IMR-90 (cell line): ENCODE results near the gene FSD1L. TPM values are rescaled to one million over a fixed set of nuclear protein-coding genes. Genes with fewer than 3 reads are reported as not detected.

Experiments
- ATAC-seq: fragments of 200-7000 bp; cut with Tn5 transposase; 2 replicates; pipeline ENCODE4 v1.9.1; 2020; ENCODE audit warnings: low read depth, mild to moderate bottlenecking, moderate library complexity
- BruUV-seq: library from RNA; stranded (reverse); fragments of 400-500 nt; replicated peaks from 2 replicates; lab custom pipeline; 2021; lab: Mats Ljungman, UMichigan
- CTCF ChIA-PET: fragments of 300-600 bp; formaldehyde crosslinking; extraction: SDS; loops from one replicate; lab custom pipeline; 2021; ENCODE audit warnings: antibody characterized with exemption; lab: Yijun Ruan, JAX
- POLR2A ChIA-PET: fragments of 300-600 bp; sonication (Branson Sonifier 250); formaldehyde crosslinking; loops from one replicate; lab custom pipeline; 2022; ENCODE audit warnings: antibody characterized with exemption; ENCODE audit not compliant: unreplicated experiment; lab: Charles Lee
- DNase-seq: peaks from one replicate; pipeline ENCODE4 v3.0.0; 2013
- H2AFZ ChIP-seq: replicated peaks from 2 replicates; pipeline ENCODE3; 2013; ENCODE audit warnings: low read length, mild to moderate bottlenecking; ENCODE audit not compliant: poor library complexity
- H2AK5ac ChIP-seq: 2 replicates; pipeline ENCODE4 v1.6.1; 2013; ENCODE audit warnings: low read depth, low read length, inconsistent platforms
- H2AK9ac ChIP-seq: replicated peaks from 2 replicates; pipeline ENCODE3; 2013; ENCODE audit warnings: mild to moderate bottlenecking, low read depth, low read length, moderate library complexity; ENCODE audit not compliant: poor library complexity
- H2BK120ac ChIP-seq: 2 replicates; pipeline ENCODE4 v1.6.1; 2013; ENCODE audit warnings: low read depth, low read length, inconsistent platforms
- H2BK15ac ChIP-seq: 3 replicates; pipeline ENCODE4 v1.6.1; 2013; ENCODE audit warnings: low read depth, low read length, inconsistent platforms
- H2BK20ac ChIP-seq: 2 replicates; pipeline ENCODE4 v1.6.1; 2013; ENCODE audit warnings: low read depth, mild to moderate bottlenecking, inconsistent platforms, low read length, moderate library complexity
- H2BK5ac ChIP-seq: 2 replicates; pipeline ENCODE4 v1.6.1; 2013; ENCODE audit warnings: mild to moderate bottlenecking, low read depth, low read length, inconsistent platforms; ENCODE audit not compliant: poor library complexity, severe bottlenecking
- H3K14ac ChIP-seq: replicated peaks from 2 replicates; pipeline ENCODE4 v1.6.1; 2013; ENCODE audit warnings: low read depth, low read length, inconsistent platforms
- H3K18ac ChIP-seq: 2 replicates; pipeline ENCODE4 v1.6.1; 2013; ENCODE audit warnings: low read depth, low read length, control low read depth
- H3K23ac ChIP-seq: 2 replicates; pipeline ENCODE4 v1.6.1; 2013; ENCODE audit warnings: low read depth, low read length, inconsistent platforms
- H3K27ac ChIP-seq: 2 replicates; pipeline ENCODE4 v1.5.1; 2013; ENCODE audit warnings: mild to moderate bottlenecking, control low read depth, low read length; ENCODE audit not compliant: insufficient read depth
- H3K27me3 ChIP-seq: 2 replicates; pipeline ENCODE4 v1.6.1; 2013; ENCODE audit warnings: low read length; ENCODE audit not compliant: control insufficient read depth, insufficient read depth
- H3K36me3 ChIP-seq: 2 replicates; pipeline ENCODE4 v1.6.1; 2013; ENCODE audit warnings: low read length, mixed read lengths; ENCODE audit not compliant: control insufficient read depth, insufficient read depth
- H3K4ac ChIP-seq: 2 replicates; pipeline ENCODE4 v1.6.1; 2013; ENCODE audit warnings: low read depth, low read length, inconsistent platforms
- H3K4me1 ChIP-seq: 2 replicates; pipeline ENCODE4 v1.6.1; 2013; ENCODE audit warnings: low read length, mixed read lengths; ENCODE audit not compliant: control insufficient read depth, insufficient read depth
- H3K4me2 ChIP-seq: 2 replicates; pipeline ENCODE4 v1.6.1; 2013; ENCODE audit warnings: low read depth, mild to moderate bottlenecking, control low read depth, low read length, moderate library complexity
- H3K4me3 ChIP-seq: 2 replicates; pipeline ENCODE4 v1.5.1; 2013; ENCODE audit warnings: low read depth, mild to moderate bottlenecking, control low read depth, low read length, moderate library complexity; ENCODE audit not compliant: insufficient read depth
- H3K56ac ChIP-seq: 2 replicates; pipeline ENCODE4 v1.6.1; 2013; ENCODE audit warnings: low read length, inconsistent platforms; ENCODE audit not compliant: insufficient read depth; ENCODE audit errors: extremely low read depth
- H3K79me1 ChIP-seq, 2 experiments: 2 replicates each; pipeline ENCODE4 v1.6.1; 2013; ENCODE audit warnings: low read length in 2 of 2, inconsistent platforms in 1 of 2, low read depth in 1 of 2
- H3K9ac ChIP-seq: 2 replicates; pipeline ENCODE4 v1.6.1; 2013; ENCODE audit warnings: low read depth, low read length, control low read depth
- H3K9me1 ChIP-seq: 2 replicates; pipeline ENCODE4 v1.6.1; 2013; ENCODE audit warnings: low read length, inconsistent platforms; ENCODE audit not compliant: insufficient read depth
- H3K9me3 ChIP-seq: 2 replicates; pipeline ENCODE4 v1.6.1; 2013; ENCODE audit warnings: low read length; ENCODE audit not compliant: control insufficient read depth, insufficient read depth
- H4K20me1 ChIP-seq: 2 replicates; pipeline ENCODE4 v1.6.1; 2013; ENCODE audit warnings: low read length, inconsistent platforms; ENCODE audit not compliant: insufficient read depth
- H4K5ac ChIP-seq: 2 replicates; pipeline ENCODE4 v1.6.1; 2013; ENCODE audit warnings: mild to moderate bottlenecking, low read depth, low read length, control low read depth
- H4K8ac ChIP-seq, 2 experiments: 2 replicates each; pipeline ENCODE4 v1.6.1; 2013; ENCODE audit warnings: low read depth in 2 of 2, low read length in 2 of 2, control low read depth in 1 of 2, inconsistent platforms in 1 of 2
- H4K91ac ChIP-seq: 2 replicates; pipeline ENCODE4 v1.6.1; 2013; ENCODE audit warnings: low read depth, low read length, inconsistent platforms; ENCODE audit not compliant: insufficient read depth
- RAD21 ChIP-seq: IDR thresholded peaks from 2 replicates; pipeline ENCODE4 v1.6.1; 2012; ENCODE audit warnings: low read length, improper control_type of control experiment
- dilution Hi-C: fragments of 300-500 bp; cut with HindIII; formaldehyde crosslinking; loops from one replicate; pipeline ENCODE4 v1.14.3; 2018; ENCODE audit warnings: low sequenced_read_pairs; ENCODE audit not compliant: unreplicated experiment
- in situ Hi-C: fragments of 300-500 bp; cut with MboI; formaldehyde crosslinking; loops from 3 replicates; pipeline ENCODE4 v1.14.3; 2019; ENCODE audit warnings: low sequenced_read_pairs, inconsistent platforms, mixed read lengths
- intact Hi-C: fragments of 100-400 bp; cut with micrococcal nuclease; formaldehyde crosslinking; loops from 2 replicates; pipeline ENCODE4 v1.10.0; 2022
- polyA plus RNA-seq, 3 experiments: library from polyadenylated mRNA; depleted of rRNA; stranded (reverse); fragments of >200 nt; gene quantifications; 2 replicates each; pipeline ENCODE4 v1.2.3, GENCODE V29; 2012; ENCODE audit warnings: low replicate concordance in 1 of 3
- total RNA-seq: library from RNA; depleted of rRNA; stranded (reverse); fragments of >200 nt; gene quantifications from 2 replicates; pipeline ENCODE4 v1.2.3, GENCODE V29; 2012

Gene FSD1L
- total and polyA plus RNA-seq, 2 of the 4 experiments (the other 2 are of a cell fraction) = 1.4 to 2.9 TPM

GRCh38 chr9:105485131-105485530, 37.3 kb downstream of the FSD1L start:
- H2BK5ac ChIP-seq = no peak overlapping the region
- ChIA-PET POLR2A (no interaction called here), CTCF (no interaction called here)
- H3K27ac ChIP-seq = no peak overlapping the region
- no peak overlapping the region for H3K23ac ChIP-seq
- H2AK5ac ChIP-seq = no peak overlapping the region
- no peak for TF ChIP-seq RAD21
- no peak overlapping the region for H2BK20ac ChIP-seq
- H3K4me2 ChIP-seq = no peak overlapping the region
- no peak overlapping the region for H3K14ac ChIP-seq
- no peak overlapping the region for H4K5ac ChIP-seq
- no peak overlapping the region for H3K4me3 ChIP-seq
- H3K4me1 ChIP-seq = no peaks in the 10 kb centered on the region
- no peaks in the 10 kb centered on the region for H3K9me3 ChIP-seq
- H2BK120ac ChIP-seq = no peak overlapping the region
- BruUV-seq = no TSS peak
- intact Hi-C loops (no loop called here), in situ Hi-C loops (loop anchor here (25.0 kb wide), 1 partner anchor 98 kb away; no protein-coding TSS in a partner anchor), dilution Hi-C loops (no loop called here)
- no peak overlapping the region for H3K9ac ChIP-seq
- no peak overlapping the region for H4K91ac ChIP-seq
- no peaks in the 10 kb centered on the region for H3K27me3 ChIP-seq
- no peak overlapping the region for H2BK15ac ChIP-seq
- H3K79me1 ChIP-seq = peaks cover 0 to 8% of the 10 kb centered on the region in 2 experiments; a peak in 2 of 4 replicates
- H3K56ac ChIP-seq = no peak overlapping the region
- no peaks in the 10 kb centered on the region for H3K36me3 ChIP-seq
- no peak overlapping the region for H3K18ac ChIP-seq
- no peak overlapping the region for H2AFZ ChIP-seq
- no peak for DNase-seq
- no peaks in the 10 kb centered on the region for H3K9me1 ChIP-seq
- H3K4ac ChIP-seq = no peak overlapping the region
- no peak for ATAC-seq
- H4K20me1 ChIP-seq = no peaks in the 10 kb centered on the region; the same call in 1 of the 2 replicates
- no peak overlapping the region for H4K8ac ChIP-seq
- no peak overlapping the region for H2AK9ac ChIP-seq
